Measurements from ENCODE around the gene LIMCH1. TPM values are rescaled to one million over a fixed set of nuclear protein-coding genes. Genes with fewer than 3 reads are reported as not detected.
"Not testable (repeated sequence)": the region's sequence is repeated elsewhere in the genome, so short reads cannot be mapped to it uniquely, and the experiment has no call there.

The LIMCH1 gene
- total RNA-seq, 1 donor from 2014 or later, result 87.2 TPM

GRCh38 chr4:41628936-41629335 is 91.0 kb downstream of the LIMCH1 start:
- no peak overlapping the region for H3K4me3 ChIP-seq (ENCODE audit: low read length in 3 of 3)
- H3K36me3 ChIP-seq (ENCODE audit: control insufficient read depth in 3 of 3, insufficient read depth in 3 of 3, low read length in 3 of 3), result peaks cover 0 to 11% (median 3%) of the 10 kb centered on the region in 3 donors
- no peak overlapping the region for H3K27ac ChIP-seq (ENCODE audit: low read depth, low read length)
- H3K9ac ChIP-seq (ENCODE audit: low read depth in 1 of 3, low read length in 3 of 3), result no peak overlapping the region
- no peaks in the 10 kb centered on the region for H3K27me3 ChIP-seq (ENCODE audit: control insufficient read depth in 3 of 3, insufficient read depth in 3 of 3, low read length in 3 of 3)
- H3K9me3 ChIP-seq (ENCODE audit: control insufficient read depth in 3 of 3, low read length in 3 of 3), result no peaks in the 10 kb centered on the region
- peaks cover 24 to 36% (median 25%) of the 10 kb centered on the region in 3 donors for H3K4me1 ChIP-seq (ENCODE audit: control insufficient read depth in 3 of 3, insufficient read depth in 3 of 3, low read length in 3 of 3)

GRCh38 chr4:41631523-41631922 is 93.6 kb downstream of the LIMCH1 start:
- Histone ChIP-seq H3K9ac (ENCODE audit: low read depth in 1 of 3, low read length in 3 of 3) (no peak overlapping the region), H3K9me3 (ENCODE audit: control insufficient read depth in 3 of 3, low read length in 3 of 3) (no peaks in the 10 kb centered on the region), H3K4me3 (ENCODE audit: low read length in 3 of 3) (no peak overlapping the region), H3K36me3 (ENCODE audit: control insufficient read depth in 3 of 3, insufficient read depth in 3 of 3, low read length in 3 of 3) (peaks cover 0 to 18% (median 13%) of the 10 kb centered on the region in 3 donors), H3K4me1 (ENCODE audit: control insufficient read depth in 3 of 3, insufficient read depth in 3 of 3, low read length in 3 of 3) (peaks cover 23 to 25% (median 24%) of the 10 kb centered on the region in 3 donors), H3K27ac (ENCODE audit: low read depth, low read length) (peak overlapping the region; percentile 11), H3K27me3 (ENCODE audit: control insufficient read depth in 3 of 3, insufficient read depth in 3 of 3, low read length in 3 of 3) (no peaks in the 10 kb centered on the region)

GRCh38 chr4:41632481-41633073 is 94.6 kb downstream of the LIMCH1 start:
- Histone ChIP-seq H3K4me3 (ENCODE audit: low read length in 3 of 3) (no peak overlapping the region), H3K36me3 (ENCODE audit: control insufficient read depth in 3 of 3, insufficient read depth in 3 of 3, low read length in 3 of 3) (peaks cover 0 to 15% (median 13%) of the 10 kb centered on the region in 3 donors), H3K4me1 (ENCODE audit: control insufficient read depth in 3 of 3, insufficient read depth in 3 of 3, low read length in 3 of 3) (peaks cover 23 to 25% (median 24%) of the 10 kb centered on the region in 3 donors), H3K27ac (ENCODE audit: low read depth, low read length) (peak overlapping the region; percentile 68), H3K27me3 (ENCODE audit: control insufficient read depth in 3 of 3, insufficient read depth in 3 of 3, low read length in 3 of 3) (no peaks in the 10 kb centered on the region), H3K9ac (ENCODE audit: low read depth in 1 of 3, low read length in 3 of 3) (no peak overlapping the region), H3K9me3 (ENCODE audit: control insufficient read depth in 3 of 3, low read length in 3 of 3) (no peaks in the 10 kb centered on the region)

- H3K4me3 ChIP-seq (ENCODE audit: low read length in 3 of 3), result no peak overlapping the region
Measured at GRCh38 chr4:41633321-41633720, 95.4 kb downstream of the LIMCH1 start.

GRCh38 chr4:41635441-41635840 is 97.5 kb downstream of the LIMCH1 start:
- Histone ChIP-seq H3K9ac (ENCODE audit: low read depth in 1 of 3, low read length in 3 of 3) (no peak overlapping the region), H3K36me3 (ENCODE audit: control insufficient read depth in 3 of 3, insufficient read depth in 3 of 3, low read length in 3 of 3) (peaks cover 0 to 14% (median 14%) of the 10 kb centered on the region in 3 donors), H3K4me3 (ENCODE audit: low read length in 3 of 3) (no peak overlapping the region), H3K27ac (ENCODE audit: low read depth, low read length) (no peak overlapping the region), H3K4me1 (ENCODE audit: control insufficient read depth in 3 of 3, insufficient read depth in 3 of 3, low read length in 3 of 3) (peaks cover 23 to 25% (median 24%) of the 10 kb centered on the region in 3 donors), H3K9me3 (ENCODE audit: control insufficient read depth in 3 of 3, low read length in 3 of 3) (no peaks in the 10 kb centered on the region), H3K27me3 (ENCODE audit: control insufficient read depth in 3 of 3, insufficient read depth in 3 of 3, low read length in 3 of 3) (no peaks in the 10 kb centered on the region)

More at GRCh38 chr4:41633321-41633720, 95.4 kb downstream of the LIMCH1 start:
- no peaks in the 10 kb centered on the region for H3K27me3 ChIP-seq (ENCODE audit: control insufficient read depth in 3 of 3, insufficient read depth in 3 of 3, low read length in 3 of 3)
- peak overlapping the region; percentile 68 for H3K27ac ChIP-seq (ENCODE audit: low read depth, low read length)
- H3K9ac ChIP-seq (ENCODE audit: low read depth in 1 of 3, low read length in 3 of 3), result no peak overlapping the region
- H3K9me3 ChIP-seq (ENCODE audit: control insufficient read depth in 3 of 3, low read length in 3 of 3), result no peaks in the 10 kb centered on the region
- peaks cover 0 to 16% (median 13%) of the 10 kb centered on the region in 3 donors for H3K36me3 ChIP-seq (ENCODE audit: control insufficient read depth in 3 of 3, insufficient read depth in 3 of 3, low read length in 3 of 3)
- H3K4me1 ChIP-seq (ENCODE audit: control insufficient read depth in 3 of 3, insufficient read depth in 3 of 3, low read length in 3 of 3), result peaks cover 23 to 25% (median 24%) of the 10 kb centered on the region in 3 donors

GRCh38 chr4:41638203-41638602 is 100.2 kb downstream of the LIMCH1 start:
- peaks cover 7 to 12% (median 8%) of the 10 kb centered on the region in 3 donors for H3K4me1 ChIP-seq (ENCODE audit: control insufficient read depth in 3 of 3, insufficient read depth in 3 of 3, low read length in 3 of 3)
- H3K9me3 ChIP-seq (ENCODE audit: control insufficient read depth in 3 of 3, low read length in 3 of 3), result no peaks in the 10 kb centered on the region
- no peaks in the 10 kb centered on the region for H3K27me3 ChIP-seq (ENCODE audit: control insufficient read depth in 3 of 3, insufficient read depth in 3 of 3, low read length in 3 of 3)
- peaks cover 0 to 14% (median 12%) of the 10 kb centered on the region in 3 donors for H3K36me3 ChIP-seq (ENCODE audit: control insufficient read depth in 3 of 3, insufficient read depth in 3 of 3, low read length in 3 of 3)
- H3K4me3 ChIP-seq (ENCODE audit: low read length in 3 of 3), result no peak overlapping the region
- no peak overlapping the region for H3K27ac ChIP-seq (ENCODE audit: low read depth, low read length)
- H3K9ac ChIP-seq (ENCODE audit: low read depth in 1 of 3, low read length in 3 of 3), result no peak overlapping the region

- Histone ChIP-seq H3K27me3 (ENCODE audit: control insufficient read depth in 3 of 3, insufficient read depth in 3 of 3, low read length in 3 of 3) (no peaks in the 10 kb centered on the region), H3K4me3 (ENCODE audit: low read length in 3 of 3) (no peak overlapping the region), H3K27ac (ENCODE audit: low read depth, low read length) (no peak overlapping the region), H3K4me1 (ENCODE audit: control insufficient read depth in 3 of 3, insufficient read depth in 3 of 3, low read length in 3 of 3) (peaks cover under 1 to 5% (median 2%) of the 10 kb centered on the region in 3 donors), H3K36me3 (ENCODE audit: control insufficient read depth in 3 of 3, insufficient read depth in 3 of 3, low read length in 3 of 3) (peaks cover 0 to 14% (median 12%) of the 10 kb centered on the region in 3 donors), H3K9me3 (ENCODE audit: control insufficient read depth in 3 of 3, low read length in 3 of 3) (no peaks in the 10 kb centered on the region), H3K9ac (ENCODE audit: low read depth in 1 of 3, low read length in 3 of 3) (no peak overlapping the region)
Measured at GRCh38 chr4:41638866-41639265, 100.9 kb downstream of the LIMCH1 start.

GRCh38 chr4:41639291-41639690 is 101.3 kb downstream of the LIMCH1 start:
- Histone ChIP-seq H3K4me3 (ENCODE audit: low read length in 3 of 3) (no peak overlapping the region), H3K9me3 (ENCODE audit: control insufficient read depth in 3 of 3, low read length in 3 of 3) (no peaks in the 10 kb centered on the region), H3K9ac (ENCODE audit: low read depth in 1 of 3, low read length in 3 of 3) (no peak overlapping the region), H3K36me3 (ENCODE audit: control insufficient read depth in 3 of 3, insufficient read depth in 3 of 3, low read length in 3 of 3) (peaks cover 0 to 14% (median 11%) of the 10 kb centered on the region in 3 donors), H3K27ac (ENCODE audit: low read depth, low read length) (no peak overlapping the region), H3K27me3 (ENCODE audit: control insufficient read depth in 3 of 3, insufficient read depth in 3 of 3, low read length in 3 of 3) (no peaks in the 10 kb centered on the region), H3K4me1 (ENCODE audit: control insufficient read depth in 3 of 3, insufficient read depth in 3 of 3, low read length in 3 of 3) (peaks cover 3 to 7% (median 6%) of the 10 kb centered on the region in 3 donors)

GRCh38 chr4:41640906-41641305 is 102.9 kb downstream of the LIMCH1 start:
- Histone ChIP-seq H3K9ac (ENCODE audit: low read depth in 1 of 3, low read length in 3 of 3) (no peak overlapping the region), H3K4me3 (ENCODE audit: low read length in 3 of 3) (no peak overlapping the region), H3K36me3 (ENCODE audit: control insufficient read depth in 3 of 3, insufficient read depth in 3 of 3, low read length in 3 of 3) (peaks cover 0 to 12% (median 6%) of the 10 kb centered on the region in 3 donors), H3K9me3 (ENCODE audit: control insufficient read depth in 3 of 3, low read length in 3 of 3) (no peaks in the 10 kb centered on the region), H3K4me1 (ENCODE audit: control insufficient read depth in 3 of 3, insufficient read depth in 3 of 3, low read length in 3 of 3) (peaks cover 8 to 15% (median 10%) of the 10 kb centered on the region in 3 donors), H3K27ac (ENCODE audit: low read depth, low read length) (no peak overlapping the region), H3K27me3 (ENCODE audit: control insufficient read depth in 3 of 3, insufficient read depth in 3 of 3, low read length in 3 of 3) (no peaks in the 10 kb centered on the region)

- H3K4me1 ChIP-seq (ENCODE audit: control insufficient read depth in 3 of 3, insufficient read depth in 3 of 3, low read length in 3 of 3), result peaks cover 8 to 15% (median 10%) of the 10 kb centered on the region in 3 donors
- H3K36me3 ChIP-seq (ENCODE audit: control insufficient read depth in 3 of 3, insufficient read depth in 3 of 3, low read length in 3 of 3), result peaks cover 11 to 25% (median 21%) of the 10 kb centered on the region in 3 donors
- H3K27me3 ChIP-seq (ENCODE audit: control insufficient read depth in 3 of 3, insufficient read depth in 3 of 3, low read length in 3 of 3); H3K9me3 ChIP-seq (ENCODE audit: control insufficient read depth in 3 of 3, low read length in 3 of 3); H3K9ac ChIP-seq (ENCODE audit: low read depth in 1 of 3, low read length in 3 of 3); H3K27ac ChIP-seq (ENCODE audit: low read depth, low read length); H3K4me3 ChIP-seq (ENCODE audit: low read length in 3 of 3): not testable (repeated sequence)
Measured at GRCh38 chr4:41642746-41643145, 104.8 kb downstream of the LIMCH1 start.

Data from skeletal muscle tissue (tissue), 4 donors.